ENCODE data around the gene TTBK2.

The TTBK2 gene

DNA sequence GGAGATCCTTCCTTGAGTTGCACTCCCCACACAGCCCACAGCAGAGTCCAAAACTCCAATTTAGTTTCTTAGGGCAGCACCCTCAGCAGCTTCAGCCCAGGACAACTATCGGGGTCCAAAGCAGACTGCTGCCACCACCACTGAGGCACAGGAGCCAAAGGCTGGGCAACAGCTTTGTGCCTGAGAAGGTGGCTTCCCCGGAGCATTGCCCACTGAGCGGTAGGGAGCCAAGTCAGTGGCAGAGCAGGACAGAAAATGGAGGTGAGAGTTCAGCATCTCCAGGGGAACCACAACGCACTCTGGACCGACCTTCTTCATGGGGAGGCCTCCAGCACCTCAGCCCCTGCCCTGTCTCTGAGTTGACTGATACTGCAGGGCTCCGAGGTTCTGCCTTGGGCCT is 227.1 kb downstream of the TTBK2 start:
- Histone ChIP-seq H3K36me3 (replicated peaks; ENCODE audit: insufficient read depth, low read length) (no peaks in the 10 kb centered on the region), H4K20me1 (ENCODE audit: insufficient read depth, low read length) (no peaks in the 10 kb centered on the region), H3K9me2 (replicated peaks; ENCODE audit: insufficient read depth, low read length) (no peaks in the 10 kb centered on the region), H3F3A (ENCODE audit: insufficient read depth, low read length) (no peaks in the 10 kb centered on the region; the same call in 1 of the 2 replicates), H3K9me3 (replicated peaks; ENCODE audit: insufficient read depth, low read length) (no peaks in the 10 kb centered on the region), H3K27ac (ENCODE audit: low read length) (no peak overlapping the region), H2AFZ (ENCODE audit: low read length) (no peak overlapping the region), H3K4me2 (ENCODE audit: low read depth, low read length) (no peak overlapping the region), H3K4me3 (ENCODE audit: low read length) (no peak overlapping the region), H3K4me1 (ENCODE audit: low read length) (no peaks in the 10 kb centered on the region), H3K9ac (ENCODE audit: low read length) (no peak overlapping the region), H3K79me2 (ENCODE audit: low read length) (no peaks in the 10 kb centered on the region), H3K27me3 (replicated peaks; ENCODE audit: insufficient read depth, low read length) (no peaks in the 10 kb centered on the region)
- TF ChIP-seq EZH2 (optimal IDR thresholded peaks at IDR 0.05; ENCODE audit: low read depth, low read length) = no peak
- no peak for TF ChIP-seq EZH2phosphoT487 (IDR thresholded peaks at IDR 0.05; ENCODE audit: low read length)
- TF ChIP-seq, protein P1, sequence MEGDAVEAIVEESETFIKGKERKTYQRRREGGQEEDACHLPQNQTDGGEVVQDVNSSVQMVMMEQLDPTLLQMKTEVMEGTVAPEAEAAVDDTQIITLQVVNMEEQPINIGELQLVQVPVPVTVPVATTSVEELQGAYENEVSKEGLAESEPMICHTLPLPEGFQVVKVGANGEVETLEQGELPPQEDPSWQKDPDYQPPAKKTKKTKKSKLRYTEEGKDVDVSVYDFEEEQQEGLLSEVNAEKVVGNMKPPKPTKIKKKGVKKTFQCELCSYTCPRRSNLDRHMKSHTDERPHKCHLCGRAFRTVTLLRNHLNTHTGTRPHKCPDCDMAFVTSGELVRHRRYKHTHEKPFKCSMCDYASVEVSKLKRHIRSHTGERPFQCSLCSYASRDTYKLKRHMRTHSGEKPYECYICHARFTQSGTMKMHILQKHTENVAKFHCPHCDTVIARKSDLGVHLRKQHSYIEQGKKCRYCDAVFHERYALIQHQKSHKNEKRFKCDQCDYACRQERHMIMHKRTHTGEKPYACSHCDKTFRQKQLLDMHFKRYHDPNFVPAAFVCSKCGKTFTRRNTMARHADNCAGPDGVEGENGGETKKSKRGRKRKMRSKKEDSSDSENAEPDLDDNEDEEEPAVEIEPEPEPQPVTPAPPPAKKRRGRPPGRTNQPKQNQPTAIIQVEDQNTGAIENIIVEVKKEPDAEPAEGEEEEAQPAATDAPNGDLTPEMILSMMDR (IDR thresholded peaks at IDR 0.05; ENCODE audit: low read length) = no peak
- DNase-seq = no peak

DNA sequence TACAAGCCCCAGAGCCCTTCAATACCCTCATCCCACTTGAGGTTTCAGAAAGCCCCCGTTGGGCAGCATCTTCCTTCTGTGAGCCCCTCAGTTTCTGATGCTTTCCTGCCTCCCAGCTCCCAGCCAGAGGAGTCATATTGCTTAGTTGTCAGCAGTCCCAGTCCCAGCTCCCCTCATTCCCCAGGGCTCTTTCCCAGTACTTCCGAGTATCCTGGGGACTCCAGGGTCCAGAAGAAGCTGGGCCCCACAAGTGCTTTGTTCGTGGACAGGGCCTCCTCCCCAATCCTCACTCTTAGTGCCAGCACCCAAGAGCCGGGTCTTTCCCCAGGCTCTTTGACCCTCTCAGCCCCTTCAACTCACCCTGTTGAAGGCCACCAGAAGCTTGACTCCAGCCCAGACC is 227.6 kb downstream of the TTBK2 start:
- no peaks in the 10 kb centered on the region; the same call in 1 of the 2 replicates for H3F3A ChIP-seq (ENCODE audit: insufficient read depth, low read length)
- no peaks in the 10 kb centered on the region for H3K79me2 ChIP-seq (ENCODE audit: low read length)
- TF ChIP-seq, protein P1 (IDR thresholded peaks at IDR 0.05; ENCODE audit: low read length) = no peak
- no peak for TF ChIP-seq EZH2phosphoT487 (IDR thresholded peaks at IDR 0.05; ENCODE audit: low read length)
- no peak for TF ChIP-seq EZH2 (optimal IDR thresholded peaks at IDR 0.05; ENCODE audit: low read depth, low read length)
- H3K9me2 ChIP-seq (replicated peaks; ENCODE audit: insufficient read depth, low read length) = no peaks in the 10 kb centered on the region
- H3K9me3 ChIP-seq (replicated peaks; ENCODE audit: insufficient read depth, low read length) = no peaks in the 10 kb centered on the region
- H4K20me1 ChIP-seq (ENCODE audit: insufficient read depth, low read length) = no peaks in the 10 kb centered on the region
- no peaks in the 10 kb centered on the region for H3K27me3 ChIP-seq (replicated peaks; ENCODE audit: insufficient read depth, low read length)
- H3K4me2 ChIP-seq (ENCODE audit: low read depth, low read length) = no peak overlapping the region
- H2AFZ ChIP-seq (ENCODE audit: low read length) = no peak overlapping the region
- H3K27ac ChIP-seq (ENCODE audit: low read length) = no peak overlapping the region
- no peak overlapping the region for H3K4me3 ChIP-seq (ENCODE audit: low read length)
- H3K9ac ChIP-seq (ENCODE audit: low read length) = no peak overlapping the region
- no peak for DNase-seq
- H3K36me3 ChIP-seq (replicated peaks; ENCODE audit: insufficient read depth, low read length) = no peaks in the 10 kb centered on the region
- no peaks in the 10 kb centered on the region for H3K4me1 ChIP-seq (ENCODE audit: low read length)

DNA sequence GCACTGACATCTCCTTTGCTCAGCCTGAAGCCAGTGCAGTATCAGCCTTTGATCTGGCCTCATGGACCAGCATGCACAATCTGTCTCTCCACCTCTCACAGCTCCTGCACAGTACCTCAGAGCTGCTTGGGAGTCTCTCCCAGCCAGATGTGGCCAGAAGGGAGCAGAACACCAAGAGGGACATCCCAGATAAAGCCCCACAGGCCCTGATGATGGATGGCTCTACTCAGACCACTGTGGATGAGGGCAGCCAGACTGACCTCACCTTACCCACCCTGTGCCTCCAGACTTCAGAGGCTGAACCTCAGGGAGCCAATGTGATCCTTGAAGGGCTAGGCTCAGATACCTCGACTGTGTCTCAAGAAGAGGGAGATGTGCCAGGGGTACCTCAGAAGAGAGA is 228.0 kb downstream of the TTBK2 start:
- Histone ChIP-seq H3K4me1 (ENCODE audit: low read length) (no peaks in the 10 kb centered on the region), H3K27ac (ENCODE audit: low read length) (no peak overlapping the region), H3K79me2 (ENCODE audit: low read length) (no peaks in the 10 kb centered on the region), H3K4me2 (ENCODE audit: low read depth, low read length) (no peak overlapping the region), H3K9me2 (replicated peaks; ENCODE audit: insufficient read depth, low read length) (no peaks in the 10 kb centered on the region), H3K9me3 (replicated peaks; ENCODE audit: insufficient read depth, low read length) (no peaks in the 10 kb centered on the region), H3K4me3 (ENCODE audit: low read length) (no peak overlapping the region), H3K27me3 (replicated peaks; ENCODE audit: insufficient read depth, low read length) (no peaks in the 10 kb centered on the region), H4K20me1 (ENCODE audit: insufficient read depth, low read length) (no peaks in the 10 kb centered on the region), H3F3A (ENCODE audit: insufficient read depth, low read length) (no peaks in the 10 kb centered on the region; the same call in 1 of the 2 replicates), H3K9ac (ENCODE audit: low read length) (no peak overlapping the region), H2AFZ (ENCODE audit: low read length) (no peak overlapping the region), H3K36me3 (replicated peaks; ENCODE audit: insufficient read depth, low read length) (no peaks in the 10 kb centered on the region)
- DNase-seq = no peak
- TF ChIP-seq, protein P1 (IDR thresholded peaks at IDR 0.05; ENCODE audit: low read length) = no peak
- TF ChIP-seq EZH2 (optimal IDR thresholded peaks at IDR 0.05; ENCODE audit: low read depth, low read length) = no peak
- no peak for TF ChIP-seq EZH2phosphoT487 (IDR thresholded peaks at IDR 0.05; ENCODE audit: low read length)

Data from MM.1S (cell line).